Head of caudate nucleus (tissue), 42 donors: Measurements from ENCODE around the gene TMEM117.

ENCODE experiments used
- DNase-seq, 42 donors: peaks; one replicate each; pipeline versions ENCODE4 v3.0.0 to v3.0.0-alpha.2; 2020 to 2021; ENCODE audit warnings: mixed read lengths in 7 of 42
- intact Hi-C: fragments of 100-400 bp; cut with DNase I; formaldehyde crosslinking; loops from one replicate; pipeline ENCODE4 v1.15.0; 2022

The TMEM117 gene

GRCh38 chr12:44296624-44297197, 460.8 kb downstream of the TMEM117 start:
- intact Hi-C loops = no loop called here
- no peak for DNase-seq

- intact Hi-C loops = no loop called here
- DNase-seq = no peak
These were observed 463.6 kb downstream of the TMEM117 start for GRCh38 chr12:44299524-44299923.

GRCh38 chr12:44307506-44308168, 471.8 kb downstream of the TMEM117 start:
- intact Hi-C loops = no loop called here
- DNase-seq = no peak

DNA sequence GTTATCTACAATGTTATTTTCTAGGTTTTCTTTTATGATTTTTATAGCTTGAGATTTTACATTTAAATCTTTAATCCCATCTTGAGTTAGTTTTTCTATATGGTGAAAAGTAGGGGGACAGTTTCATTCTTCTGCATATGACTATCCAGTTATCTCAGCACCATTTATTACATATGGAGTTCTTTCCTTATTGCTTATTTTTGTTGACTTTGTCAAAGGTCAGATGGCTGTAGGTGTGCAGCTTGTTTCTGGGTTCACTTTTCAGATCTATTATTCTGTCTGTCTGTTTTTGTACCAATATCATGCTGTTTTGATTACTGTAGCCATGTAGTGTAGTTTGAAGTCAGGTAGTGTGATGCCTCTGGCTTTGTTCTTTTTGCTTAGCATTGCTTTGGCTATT, 477.3 kb downstream of the TMEM117 start:
- DNase-seq = no peak
- intact Hi-C loops = no loop called here

DNA sequence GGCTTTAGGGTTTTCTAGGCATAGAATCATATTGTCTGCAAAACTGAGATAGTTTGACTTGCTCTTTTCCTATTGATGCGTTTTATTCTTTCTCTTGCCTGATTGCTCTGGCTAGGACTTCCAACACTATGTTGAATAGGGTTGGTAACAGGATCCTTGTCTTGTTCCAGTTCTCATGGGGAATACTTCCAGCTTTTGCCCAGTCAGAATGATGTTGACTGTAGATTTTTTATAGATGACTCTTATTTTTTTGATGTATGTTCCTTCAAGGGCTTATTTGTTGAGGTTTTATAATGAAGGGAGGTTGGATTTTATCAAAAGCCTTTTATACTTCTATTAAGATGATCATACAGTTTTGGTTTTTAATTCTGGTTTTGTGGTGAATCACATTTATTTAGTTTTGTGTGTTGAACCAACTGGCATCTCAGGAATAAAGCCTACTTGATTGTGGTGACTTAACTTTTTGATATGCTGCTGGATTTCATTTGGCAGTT, 478.2 kb downstream of the TMEM117 start:
- intact Hi-C loops = no loop called here

GRCh38 chr12:44317651-44318126, 481.8 kb downstream of the TMEM117 start:
- DNase-seq = no peak
- intact Hi-C loops = no loop called here

More for the DNA sequence above, 478.2 kb downstream of the TMEM117 start:
- no peak for DNase-seq

- intact Hi-C loops = no loop called here
- DNase-seq = no peak
These were observed 495.4 kb downstream of the TMEM117 start for GRCh38 chr12:44331269-44331668.

- intact Hi-C loops = no loop called here
- DNase-seq = no peak
These were observed 498.5 kb downstream of the TMEM117 start for GRCh38 chr12:44334347-44334746.

DNA sequence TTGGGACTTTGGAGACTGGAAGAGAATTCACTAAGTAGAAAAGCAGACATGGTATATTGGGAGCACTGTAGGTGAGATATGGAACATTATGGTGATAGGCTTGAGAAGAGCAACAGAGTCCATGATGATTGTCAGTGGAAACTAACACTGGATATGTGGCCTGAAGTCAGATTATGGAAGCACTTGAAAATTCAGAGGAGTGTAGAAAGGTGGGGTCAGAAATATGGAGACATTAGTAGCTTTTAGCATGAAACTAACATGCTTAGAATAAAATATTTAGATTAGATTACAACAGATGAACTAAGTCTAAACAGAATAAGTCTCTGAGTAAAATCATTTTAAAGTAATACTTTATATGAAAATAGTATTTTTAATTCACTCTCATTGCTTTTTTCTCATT, 499.1 kb downstream of the TMEM117 start:
- intact Hi-C loops = no loop called here
- no peak for DNase-seq

DNA sequence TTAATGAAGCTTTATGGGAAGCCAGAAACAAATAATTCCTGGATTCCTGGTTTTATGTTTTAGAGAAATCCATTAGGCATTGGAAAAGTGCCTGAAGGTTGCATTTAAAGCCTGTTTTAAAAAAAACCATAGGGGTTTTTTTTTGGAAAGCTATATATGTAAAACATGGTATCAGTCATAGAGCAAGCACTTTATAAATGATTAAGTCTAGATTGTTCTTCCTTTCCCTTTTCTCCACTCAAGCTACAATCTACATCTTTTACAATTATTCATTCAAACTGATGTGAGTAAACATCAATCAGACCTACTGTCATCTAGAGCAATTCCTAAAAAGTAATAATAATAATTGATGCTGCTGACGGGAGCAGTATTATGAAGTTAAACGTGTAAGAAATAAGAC, 500.7 kb downstream of the TMEM117 start:
- DNase-seq = no peak

GRCh38 chr12:44342371-44342770, 506.5 kb downstream of the TMEM117 start:
- DNase-seq = no peak
- intact Hi-C loops = no loop called here

More for the DNA sequence above, 500.7 kb downstream of the TMEM117 start:
- intact Hi-C loops = no loop called here

GRCh38 chr12:44347145-44347544, 511.3 kb downstream of the TMEM117 start:
- intact Hi-C loops = no loop called here
- DNase-seq = no peak

DNA sequence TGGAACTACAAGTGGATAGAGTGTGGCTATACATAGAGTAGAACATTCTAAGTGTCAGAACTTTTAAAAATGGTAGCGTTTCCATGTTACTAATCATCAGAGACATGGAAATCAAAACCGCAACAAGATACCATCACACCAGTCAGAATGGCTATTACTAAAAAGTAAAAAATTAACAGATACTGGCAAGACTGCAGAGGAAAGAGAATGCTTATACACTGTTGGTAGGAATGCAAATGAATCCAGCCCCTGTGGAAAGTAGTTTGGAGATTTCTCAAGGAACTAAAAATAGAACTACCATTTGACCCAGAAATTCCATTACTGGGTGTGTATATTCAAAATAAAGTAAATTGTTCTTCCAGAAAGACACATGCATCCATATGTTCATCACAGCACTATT, 521.6 kb downstream of the TMEM117 start:
- intact Hi-C loops = no loop called here
- DNase-seq = no peak

- intact Hi-C loops = no loop called here
- no peak for DNase-seq
These were observed 522.8 kb downstream of the TMEM117 start for GRCh38 chr12:44358636-44359035.

- no peak for DNase-seq
- intact Hi-C loops = no loop called here
These were observed 527.1 kb downstream of the TMEM117 start for GRCh38 chr12:44362947-44363346.

GRCh38 chr12:44367136-44367535, 531.3 kb downstream of the TMEM117 start:
- DNase-seq = no peak
- intact Hi-C loops = no loop called here

DNA sequence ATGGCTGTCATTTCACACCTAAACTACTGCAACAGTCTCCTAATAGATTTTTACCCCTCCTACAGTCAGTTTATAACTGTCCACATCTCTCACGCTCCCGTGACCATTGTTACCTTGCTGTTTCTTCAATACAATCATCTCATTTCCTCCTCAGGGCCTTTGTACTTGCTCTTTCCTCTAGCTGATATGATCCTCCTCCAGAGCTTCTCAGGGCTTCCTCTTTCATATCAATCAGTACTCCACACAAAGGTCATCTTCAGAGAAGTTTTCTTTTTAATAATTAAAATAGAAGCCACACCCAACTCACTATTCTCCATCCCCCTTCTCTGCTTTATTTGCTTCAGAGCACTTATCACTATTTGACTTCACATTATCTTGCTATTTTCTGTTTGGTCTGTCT, 532.0 kb downstream of the TMEM117 start:
- DNase-seq = no peak
- intact Hi-C loops = no loop called here

GRCh38 chr12:44369998-44370397, 534.1 kb downstream of the TMEM117 start:
- DNase-seq = no peak
- intact Hi-C loops = no loop called here

DNA sequence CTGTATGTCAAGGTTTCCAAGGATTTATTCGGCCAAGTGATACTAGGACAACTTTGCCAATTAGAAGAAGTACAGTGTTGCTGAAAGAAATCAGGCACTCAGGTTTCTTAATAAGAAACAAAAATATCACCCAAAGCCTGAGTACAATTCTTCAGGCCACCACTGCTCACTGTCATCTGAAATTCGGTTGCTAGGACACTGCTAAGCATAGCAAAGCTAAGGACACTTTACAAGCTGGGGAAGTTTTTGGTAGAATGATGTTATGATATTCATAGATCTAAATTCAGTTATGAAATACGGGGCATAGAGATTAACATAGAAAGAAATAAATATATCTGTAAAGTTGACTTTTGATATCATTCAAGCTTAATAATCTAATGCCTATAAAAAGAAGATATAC, 535.1 kb downstream of the TMEM117 start:
- no peak for DNase-seq
- intact Hi-C loops = no loop called here

- intact Hi-C loops = no loop called here
- DNase-seq = no peak
These were observed 536.4 kb downstream of the TMEM117 start for GRCh38 chr12:44372259-44372658.

- DNase-seq = no peak
- intact Hi-C loops = no loop called here
These were observed 539.8 kb downstream of the TMEM117 start for GRCh38 chr12:44375694-44376093.
